Gastroesophageal sphincter (tissue), 4 donors: Measurements from ENCODE around the gene RHOT1. TPM values are rescaled to one million over a fixed set of nuclear protein-coding genes. Genes with fewer than 3 reads are reported as not detected.
"Not testable (repeated sequence)": the region's sequence is repeated elsewhere in the genome, so short reads cannot be mapped to it uniquely, and the experiment has no call there.

ENCODE experiments used
- ATAC-seq: fragments of 150-250 bp; one replicate; pipeline ENCODE4 v1.9.1; 2016; ENCODE audit warnings: mild to moderate bottlenecking, moderate library complexity
- H3K27ac ChIP-seq, 4 donors: fragments of 200-600 bp; sonication (generic) in 3 of 4; 1 replicate in 3 of 4; 2 replicates in 1 of 4; pipeline ENCODE4 v1.5.1; 2016 to 2019
- H3K27me3 ChIP-seq: fragments of 200-600 bp; sonication (generic); one replicate; pipeline ENCODE4 v1.5.1; 2019
- H3K36me3 ChIP-seq, 2 donors: fragments of 200-600 bp; sonication (generic); one replicate each; pipeline ENCODE4 v1.5.1; 2019; ENCODE audit warnings: control low read depth in 1 of 2
- H3K4me1 ChIP-seq, 3 donors: fragments of 200-600 bp; sonication (generic); 1 replicate in 2 of 3; 2 replicates in 1 of 3; pipeline ENCODE4 v1.5.1; 2016 to 2019; ENCODE audit warnings: control low read depth in 2 of 3
- H3K4me3 ChIP-seq, 2 donors: fragments of 200-600 bp; sonication (generic); one replicate each; pipeline ENCODE4 v1.5.1; 2019; ENCODE audit warnings: mild to moderate bottlenecking in 1 of 2, moderate library complexity in 1 of 2
- H3K9me3 ChIP-seq, 3 donors: fragments of 200-600 bp; sonication (generic); one replicate each; pipeline ENCODE4 v1.5.1; 2017 to 2019; ENCODE audit warnings: control low read depth in 2 of 3
- CTCF ChIP-seq, 4 experiments: fragments of 200-600 bp in 2 of 4; fragments of 450-650 bp in 2 of 4; sonication (generic) in 1 of 4; IDR thresholded peaks; one replicate each; pipeline ENCODE4 v1.5.1; 2017 to 2019; ENCODE audit warnings: antibody characterized with exemption in 4 of 4, mild to moderate bottlenecking in 2 of 4, moderate library complexity in 2 of 4
- EP300 ChIP-seq: sonication (generic); formaldehyde crosslinking; IDR thresholded peaks from one replicate; pipeline ENCODE4 v1.6.1; 2017; ENCODE audit warnings: antibody characterized with exemption, mild to moderate bottlenecking
- POLR2A ChIP-seq, 2 donors: fragments of 450-650 bp; IDR thresholded peaks; one replicate each; pipeline ENCODE4 v1.6.1; 2017; ENCODE audit warnings: antibody characterized with exemption in 2 of 2, mild to moderate bottlenecking in 2 of 2, moderate library complexity in 1 of 2
- POLR2AphosphoS5 ChIP-seq: sonication (generic); formaldehyde crosslinking; IDR thresholded peaks from one replicate; pipeline ENCODE4 v1.6.1; 2017; ENCODE audit warnings: antibody characterized with exemption
- WGBS, 2 donors: methylation state at CpG; one replicate each; pipeline ENCODE4 v1.1.5; 2018; ENCODE audit warnings: low coverage in 1 of 2; 5-methylcytosine and 5-hydroxymethylcytosine counted together
- total RNA-seq, 4 donors: library from RNA; depleted of rRNA; stranded (reverse); fragments of >200 nt; gene quantifications; one replicate each; pipeline ENCODE4 v1.1.0, GENCODE V29; 2016

The RHOT1 gene
- total RNA-seq, 4 donors from 2014 or later, result 34.4 to 58.3 (median 46.0) TPM

- Histone ChIP-seq H3K27ac (no peak overlapping the region), H3K27me3 (no peaks in the 10 kb centered on the region), H3K4me3 (no peak overlapping the region), H3K36me3 (no peaks in the 10 kb centered on the region), H3K9me3 (no peaks in the 10 kb centered on the region), H3K4me1 (no peaks in the 10 kb centered on the region)
- TF ChIP-seq EP300 (no peak), POLR2AphosphoS5 (no peak), CTCF (IDR thresholded peaks at IDR 0.05) (no peak), POLR2A (IDR thresholded peaks at IDR 0.05) (no peak)
- no peak for ATAC-seq
- 66 to 77% methylated on average over 2 to 4 of the region's 5 CpGs for WGBS, 2 donors
Measured at GRCh38 chr17:32102646-32103186, 39.6 kb upstream of the RHOT1 start.

- Histone ChIP-seq H3K4me1 (no peaks in the 10 kb centered on the region), H3K27ac (no peak overlapping the region), H3K4me3 (no peak overlapping the region), H3K9me3 (no peaks in the 10 kb centered on the region), H3K27me3 (no peaks in the 10 kb centered on the region), H3K36me3 (no peaks in the 10 kb centered on the region)
- ATAC-seq, result no peak
- WGBS, 2 donors, result 86 to 95% methylated on average over 2 to 7 of the region's 7 CpGs
- TF ChIP-seq POLR2A (IDR thresholded peaks at IDR 0.05), result no peak
- TF ChIP-seq CTCF (IDR thresholded peaks at IDR 0.05), result no peak
- TF ChIP-seq EP300, result no peak
Measured at GRCh38 chr17:32103476-32104113, 38.7 kb upstream of the RHOT1 start.

- 74 to 80% methylated on average over 2 to 3 of the region's 3 CpGs for WGBS, 2 donors
- no peak overlapping the region for H3K4me3 ChIP-seq
- H3K36me3 ChIP-seq, result no peaks in the 10 kb centered on the region
- H3K27me3 ChIP-seq, result no peaks in the 10 kb centered on the region
- no peak overlapping the region for H3K27ac ChIP-seq
- TF ChIP-seq CTCF (IDR thresholded peaks at IDR 0.05), result no peak
- no peak for TF ChIP-seq POLR2AphosphoS5
- TF ChIP-seq POLR2A (IDR thresholded peaks at IDR 0.05), result no peak
- TF ChIP-seq EP300, result no peak
- no peaks in the 10 kb centered on the region for H3K9me3 ChIP-seq
- ATAC-seq, result no peak
- no peaks in the 10 kb centered on the region for H3K4me1 ChIP-seq
Measured at GRCh38 chr17:32104158-32104557, 38.1 kb upstream of the RHOT1 start.

- H3K4me3 ChIP-seq, ATAC-seq: not testable (repeated sequence)
- 61 to 65% methylated on average over 5 to 7 of the region's 7 CpGs for WGBS, 2 donors
Measured at GRCh38 chr17:32106471-32106981, 35.8 kb upstream of the RHOT1 start.

GRCh38 chr17:32107194-32107593, 35.1 kb upstream of the RHOT1 start:
- not testable (repeated sequence) for ATAC-seq, H3K27ac ChIP-seq, H3K36me3 ChIP-seq, H3K9me3 ChIP-seq, H3K27me3 ChIP-seq, H3K4me3 ChIP-seq
- H3K4me1 ChIP-seq, result peaks cover 7 to 15% (median 8%) of the 10 kb centered on the region in 3 donors
- WGBS, 2 donors, result 75% methylated on average over 1 of the region's 1 CpG; no CpG with 5 or more reads in 1 of the 2 donors

More at GRCh38 chr17:32106471-32106981, 35.8 kb upstream of the RHOT1 start:
- H3K27ac ChIP-seq, H3K27me3 ChIP-seq, H3K9me3 ChIP-seq, H3K36me3 ChIP-seq, H3K4me1 ChIP-seq: not testable (repeated sequence)

- no peak overlapping the region for H3K27ac ChIP-seq
- ATAC-seq, result no peak
- H3K9me3 ChIP-seq, result no peaks in the 10 kb centered on the region
- H3K36me3 ChIP-seq, result no peaks in the 10 kb centered on the region
- H3K4me3 ChIP-seq, result no peak overlapping the region
- 80 to 89% methylated on average over 1 to 15 of the region's 21 CpGs for WGBS, 2 donors
- peaks cover 7 to 17% (median 8%) of the 10 kb centered on the region in 3 donors for H3K4me1 ChIP-seq
- TF ChIP-seq EP300 (no peak), POLR2AphosphoS5 (no peak), CTCF (IDR thresholded peaks at IDR 0.05) (no peak)
- H3K27me3 ChIP-seq, result no peaks in the 10 kb centered on the region
Measured at GRCh38 chr17:32110596-32110995, 31.7 kb upstream of the RHOT1 start.
